ENCODE data around the gene SEMA3C.
A peak's percentile ranks its signal among the peaks of the same experiment; 100 is the strongest.

SEMA3C gene

DNA sequence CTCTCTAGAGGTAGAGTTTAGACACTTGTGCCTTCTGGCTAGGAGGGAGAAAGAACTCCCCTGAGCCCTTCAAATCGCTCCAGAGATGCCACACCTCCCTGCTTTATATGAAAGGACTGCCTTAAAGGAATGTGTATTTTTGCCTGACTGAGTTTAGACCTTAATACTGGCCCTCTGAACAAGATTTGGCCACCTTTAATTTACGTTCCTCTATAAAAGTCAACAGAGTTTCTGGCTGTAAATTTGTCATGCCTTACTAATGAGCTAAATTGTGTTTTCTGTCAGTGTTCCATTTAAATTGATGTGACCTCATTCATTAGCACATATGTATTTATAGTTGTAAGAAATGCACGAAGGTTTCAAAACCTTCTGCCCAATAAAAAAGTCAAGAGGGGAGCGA is 48.0 kb downstream of the SEMA3C start:
- ATAC-seq (ENCODE audit: low read depth): no peak
- peaks cover 5% of the 10 kb centered on the region for H3K4me1 ChIP-seq (ENCODE audit: insufficient read depth, poor library complexity, severe bottlenecking)
- DNase-seq (ENCODE audit: low spot score): no peak
- no peak for TF ChIP-seq CTCF (IDR thresholded peaks at IDR 0.05; ENCODE audit: poor library complexity, severe bottlenecking)
- no peak overlapping the region for H3K4me3 ChIP-seq (ENCODE audit: severe bottlenecking)
- no peaks in the 10 kb centered on the region for H3K9me3 ChIP-seq (ENCODE audit: severe bottlenecking)
- peaks cover 13% of the 10 kb centered on the region; the same call in 1 of the 2 replicates for H3K36me3 ChIP-seq (ENCODE audit: low read depth)
- H3K27me3 ChIP-seq (ENCODE audit: insufficient read depth, poor library complexity, severe bottlenecking): no peaks in the 10 kb centered on the region
- H3K27ac ChIP-seq (ENCODE audit: poor library complexity, severe bottlenecking): peak overlapping the region; percentile 32

DNA sequence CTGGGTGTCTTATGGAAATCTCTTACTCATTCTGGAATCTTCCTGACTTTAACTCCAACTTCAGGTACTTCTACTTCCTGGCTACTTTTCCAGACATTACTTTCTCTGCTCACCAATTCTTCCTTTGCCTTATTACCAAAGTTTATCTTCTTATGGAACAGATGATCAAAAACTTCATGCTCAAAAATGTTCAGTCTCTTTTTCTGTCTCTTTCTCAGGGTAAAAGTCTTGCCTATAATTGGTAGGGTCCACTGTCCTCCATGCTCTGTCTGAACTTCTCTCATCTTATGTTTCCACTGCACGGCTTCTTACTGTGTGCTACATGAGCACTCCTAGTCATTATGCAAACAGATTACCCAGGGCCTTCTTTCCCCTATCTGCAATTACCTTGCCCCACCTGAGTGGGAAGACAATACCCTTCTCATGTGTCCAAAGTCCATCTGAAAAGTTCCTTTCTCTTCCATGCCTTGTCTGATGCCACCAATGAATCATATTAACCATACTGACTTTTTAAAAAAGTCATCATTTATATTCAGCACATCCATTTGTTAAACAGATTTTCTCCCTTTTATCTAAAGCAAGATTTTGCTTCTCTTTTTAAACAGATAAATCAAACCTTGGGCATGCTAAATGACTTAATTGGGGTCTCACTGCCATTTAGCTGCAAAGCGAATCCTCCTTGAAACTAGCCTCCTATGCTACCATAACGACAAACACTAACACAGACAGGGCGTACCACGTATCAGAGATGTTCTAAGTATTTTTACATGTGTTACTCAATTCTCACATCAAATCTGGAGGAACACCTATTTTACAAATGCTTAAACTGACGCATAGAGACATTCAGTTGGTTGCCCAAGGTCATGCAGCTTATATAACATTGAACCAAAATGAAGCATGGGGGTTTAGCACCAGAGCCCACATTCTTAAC is 48.8 kb downstream of the SEMA3C start:
- no peak overlapping the region for H3K4me3 ChIP-seq (ENCODE audit: severe bottlenecking)
- H3K27ac ChIP-seq (ENCODE audit: poor library complexity, severe bottlenecking): peak overlapping the region; percentile 32
- no peak for TF ChIP-seq CTCF (IDR thresholded peaks at IDR 0.05; ENCODE audit: poor library complexity, severe bottlenecking)
- no peaks in the 10 kb centered on the region for H3K9me3 ChIP-seq (ENCODE audit: severe bottlenecking)
- peaks cover 5% of the 10 kb centered on the region for H3K4me1 ChIP-seq (ENCODE audit: insufficient read depth, poor library complexity, severe bottlenecking)
- ATAC-seq (ENCODE audit: low read depth): peak; percentile 56
- H3K36me3 ChIP-seq (ENCODE audit: low read depth): peaks cover 8% of the 10 kb centered on the region; the same call in 1 of the 2 replicates
- no peak for DNase-seq (ENCODE audit: low spot score)
- no peaks in the 10 kb centered on the region for H3K27me3 ChIP-seq (ENCODE audit: insufficient read depth, poor library complexity, severe bottlenecking)

DNA sequence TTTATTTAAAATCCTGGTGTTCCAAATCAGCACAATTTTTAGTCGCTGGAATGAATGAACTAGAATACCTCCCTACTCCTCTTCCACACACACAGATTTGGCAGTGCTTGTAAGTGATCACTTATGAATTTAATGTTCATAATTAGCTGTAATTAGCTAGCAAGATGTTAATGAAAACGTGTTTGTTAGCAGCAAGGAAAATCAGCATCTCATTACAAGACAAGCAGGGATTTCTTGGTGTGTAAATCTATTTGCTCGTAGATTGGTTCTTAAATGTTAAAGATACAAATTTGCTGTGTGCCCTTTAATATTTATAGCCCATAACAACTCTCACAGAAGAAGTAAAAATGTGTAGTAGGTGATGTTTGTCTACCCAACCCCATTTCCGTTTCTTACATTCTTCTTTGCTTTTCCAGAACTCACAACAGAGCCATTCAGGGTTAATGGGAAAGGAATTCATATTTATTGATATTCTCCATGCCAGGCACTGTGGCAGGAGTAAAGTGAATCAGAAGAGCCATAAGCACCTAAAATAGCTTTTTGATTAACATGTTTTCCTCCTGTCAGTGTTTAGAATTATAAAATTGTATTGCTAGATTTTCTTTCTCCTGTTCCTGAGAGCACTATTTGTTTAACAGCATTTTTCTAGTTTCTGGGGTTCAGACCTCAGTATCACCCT is 49.6 kb downstream of the SEMA3C start:
- peak overlapping the region; percentile 32 for H3K27ac ChIP-seq (ENCODE audit: poor library complexity, severe bottlenecking)
- ATAC-seq (ENCODE audit: low read depth) (no peak), DNase-seq (ENCODE audit: low spot score) (no peak)

GRCh38 chr7:80868566-80868965 is 50.3 kb downstream of the SEMA3C start:
- Histone ChIP-seq H3K27ac (ENCODE audit: poor library complexity, severe bottlenecking) (no peak overlapping the region), H3K27me3 (ENCODE audit: insufficient read depth, poor library complexity, severe bottlenecking) (no peaks in the 10 kb centered on the region), H3K4me1 (ENCODE audit: insufficient read depth, poor library complexity, severe bottlenecking) (peaks cover 5% of the 10 kb centered on the region), H3K4me3 (ENCODE audit: severe bottlenecking) (no peak overlapping the region), H3K9me3 (ENCODE audit: severe bottlenecking) (no peaks in the 10 kb centered on the region), H3K36me3 (ENCODE audit: low read depth) (no peaks in the 10 kb centered on the region)
- ATAC-seq (ENCODE audit: low read depth) (no peak), DNase-seq (ENCODE audit: low spot score) (no peak)
- TF ChIP-seq CTCF (IDR thresholded peaks at IDR 0.05; ENCODE audit: poor library complexity, severe bottlenecking): no peak

More for the DNA sequence above, 49.6 kb downstream of the SEMA3C start:
- no peak for TF ChIP-seq CTCF (IDR thresholded peaks at IDR 0.05; ENCODE audit: poor library complexity, severe bottlenecking)
- no peak overlapping the region for H3K4me3 ChIP-seq (ENCODE audit: severe bottlenecking)
- H3K27me3 ChIP-seq (ENCODE audit: insufficient read depth, poor library complexity, severe bottlenecking): no peaks in the 10 kb centered on the region
- peaks cover 2% of the 10 kb centered on the region; the same call in 1 of the 2 replicates for H3K36me3 ChIP-seq (ENCODE audit: low read depth)
- no peaks in the 10 kb centered on the region for H3K9me3 ChIP-seq (ENCODE audit: severe bottlenecking)
- peaks cover 5% of the 10 kb centered on the region for H3K4me1 ChIP-seq (ENCODE audit: insufficient read depth, poor library complexity, severe bottlenecking)
